ENCODE data around the gene SLC26A6. TPM values are rescaled to one million over a fixed set of nuclear protein-coding genes. Genes with fewer than 3 reads are reported as not detected.

Gene SLC26A6
- total and polyA plus RNA-seq, 8 donors: 14.0 to 34.9 (median 16.5) TPM

GRCh38 chr3:48588230-48588629, 47.0 kb downstream of the SLC26A6 start:
- H3K36me3 ChIP-seq: no peaks in the 10 kb centered on the region
- H3K27me3 ChIP-seq: peaks cover 0 to 49% of the 10 kb centered on the region in 2 donors
- no peak overlapping the region for H3K4me3 ChIP-seq
- TF ChIP-seq CTCF (IDR thresholded peaks at IDR 0.05): no peak
- intact Hi-C loops (cut with DNase I): no loop called here
- no peak overlapping the region for H3K27ac ChIP-seq
- H3K9me3 ChIP-seq: no peaks in the 10 kb centered on the region
- ATAC-seq (no peak), DNase-seq (no peak)
- H3K4me1 ChIP-seq: no peaks in the 10 kb centered on the region

GRCh38 chr3:48587686-48588085, 47.6 kb downstream of the SLC26A6 start:
- ATAC-seq: no peak

GRCh38 chr3:48585411-48585810, 49.9 kb downstream of the SLC26A6 start:
- DNase-seq (no peak), ATAC-seq (no peak)
- Histone ChIP-seq H3K9me3 (no peaks in the 10 kb centered on the region), H3K27ac (no peak overlapping the region), H3K27me3 (peaks cover 0 to 29% of the 10 kb centered on the region in 2 donors), H3K4me1 (no peaks in the 10 kb centered on the region), H3K36me3 (no peaks in the 10 kb centered on the region), H3K4me3 (no peak overlapping the region)
- intact Hi-C loops (cut with DNase I): no loop called here
- TF ChIP-seq CTCF (IDR thresholded peaks at IDR 0.05): no peak

More at GRCh38 chr3:48587686-48588085, 47.6 kb downstream of the SLC26A6 start:
- Histone ChIP-seq H3K27me3 (peaks cover 0 to 43% of the 10 kb centered on the region in 2 donors), H3K36me3 (no peaks in the 10 kb centered on the region), H3K9me3 (no peaks in the 10 kb centered on the region), H3K4me3 (no peak overlapping the region), H3K4me1 (no peaks in the 10 kb centered on the region), H3K27ac (no peak overlapping the region)
- intact Hi-C loops (cut with DNase I): no loop called here
- TF ChIP-seq CTCF (IDR thresholded peaks at IDR 0.05): no peak
- DNase-seq: no peak

GRCh38 chr3:48584836-48585235, 50.4 kb downstream of the SLC26A6 start:
- Histone ChIP-seq H3K27me3 (peaks cover 0 to 23% of the 10 kb centered on the region in 2 donors), H3K4me1 (no peaks in the 10 kb centered on the region), H3K9me3 (no peaks in the 10 kb centered on the region), H3K4me3 (no peak overlapping the region), H3K36me3 (no peaks in the 10 kb centered on the region), H3K27ac (no peak overlapping the region)
- intact Hi-C loops (cut with DNase I): no loop called here
- TF ChIP-seq CTCF (IDR thresholded peaks at IDR 0.05): no peak
- DNase-seq: no peak
- no peak for ATAC-seq

- no peak for DNase-seq
Observed at GRCh38 chr3:48581621-48582481, 53.4 kb downstream of the SLC26A6 start.

More at GRCh38 chr3:48581621-48582481, 53.4 kb downstream of the SLC26A6 start:
- intact Hi-C loops (cut with DNase I): no loop called here
- no peaks in the 10 kb centered on the region for H3K9me3 ChIP-seq
- no peak overlapping the region for H3K27ac ChIP-seq
- no peak for TF ChIP-seq CTCF (IDR thresholded peaks at IDR 0.05)
- H3K36me3 ChIP-seq: no peaks in the 10 kb centered on the region
- no peaks in the 10 kb centered on the region for H3K4me1 ChIP-seq
- H3K4me3 ChIP-seq: no peak overlapping the region
- no peaks in the 10 kb centered on the region for H3K27me3 ChIP-seq
- no peak for ATAC-seq
